Aorta (tissue), 5 donors: Measurements from ENCODE around the gene SGK1. TPM values are rescaled to one million over a fixed set of nuclear protein-coding genes. Genes with fewer than 3 reads are reported as not detected.

Source experiments
- ATAC-seq: fragments of 200-7000 bp; cut with Tn5 transposase; one replicate; pipeline ENCODE4 v1.9.1; 2022; ENCODE audit warnings: moderate library complexity; ENCODE audit not compliant: low FRiP score
- DNase-seq, 2 donors: peaks; one replicate each; pipeline ENCODE4 v3.0.0-alpha.2; 2020
- H3K27ac ChIP-seq, 2 donors: one replicate each; pipeline ENCODE4 v1.5.1; 2013; ENCODE audit warnings: low read length in 2 of 2, mild to moderate bottlenecking in 2 of 2, moderate library complexity in 2 of 2, control low read depth in 1 of 2, inconsistent platforms in 1 of 2, low read depth in 1 of 2
- H3K27me3 ChIP-seq, 2 donors: one replicate each; pipeline ENCODE4 v1.6.1; 2013; ENCODE audit warnings: control low read depth in 1 of 2, low read length in 1 of 2, mild to moderate bottlenecking in 1 of 2, moderate library complexity in 1 of 2; ENCODE audit not compliant: insufficient read depth in 2 of 2, control insufficient read depth in 1 of 2
- H3K36me3 ChIP-seq, 2 donors: one replicate each; pipeline ENCODE4 v1.6.1; 2013; ENCODE audit warnings: control low read depth in 1 of 2, low read length in 1 of 2, mild to moderate bottlenecking in 1 of 2; ENCODE audit not compliant: insufficient read depth in 2 of 2, control insufficient read depth in 1 of 2
- H3K4me1 ChIP-seq, 2 donors: one replicate each; pipeline ENCODE4 v1.6.1; 2013; ENCODE audit warnings: low read length in 2 of 2, control low read depth in 1 of 2, mild to moderate bottlenecking in 1 of 2, moderate library complexity in 1 of 2; ENCODE audit not compliant: insufficient read depth in 2 of 2, control insufficient read depth in 1 of 2
- H3K4me3 ChIP-seq, 2 donors: one replicate each; pipeline ENCODE4 v1.5.1; 2013; ENCODE audit warnings: low read length in 2 of 2, control low read depth in 1 of 2, mild to moderate bottlenecking in 1 of 2
- H3K9me3 ChIP-seq: one replicate; pipeline ENCODE4 v1.6.1; 2013; ENCODE audit warnings: mild to moderate bottlenecking, low read length; ENCODE audit not compliant: control insufficient read depth
- WGBS, 2 donors: extraction: QIAGEN DNeasy Blood & Tissue Kit; methylation state at CpG; one replicate each; pipeline ENCODE4 v1.1.7; 2013; 5-methylcytosine and 5-hydroxymethylcytosine counted together
- intact Hi-C, 2 donors: fragments of 100-400 bp; cut with DNase I; formaldehyde crosslinking; loops; one replicate each; pipeline versions ENCODE4 v1.14.2 to v1.15.0; 2022
- polyA plus RNA-seq, 2 donors: library from polyadenylated mRNA; stranded (reverse); fragments of 200-250 nt; gene quantifications; one replicate each; pipeline ENCODE4 v1.2.3, GENCODE V29; 2013
- total RNA-seq, 2 donors: library from RNA; stranded (reverse); fragmentation: NEBNext Ultra II Directional; extraction: Animal tissue kit (Norgen Biotek cat#: 25700); gene quantifications; one replicate each; pipeline ENCODE4 v1.2.1, GENCODE V29; 2021
- donor health status: healthy with polysubstance abuse.
- donor health status: Bipolar disorder and iron deficiency.
- donor health status: DM: no; HTN: no; CAD: no.
- donor health status: DM: no; HTN: no; CAD: no.
- donor health status: DM: yes; HTN: yes; CAD: no.

The SGK1 gene
- total and polyA plus RNA-seq, 4 donors = 11.3 to 150 (median 106) TPM

- DNase-seq = no peak
- no peak overlapping the region for H3K4me3 ChIP-seq
- no peaks in the 10 kb centered on the region for H3K9me3 ChIP-seq
- H3K36me3 ChIP-seq = no peaks in the 10 kb centered on the region
- 78 to 82% methylated on average over 7 of the region's 7 CpGs for WGBS, 2 donors
- H3K4me1 ChIP-seq = no peaks in the 10 kb centered on the region
- no peak overlapping the region for H3K27ac ChIP-seq
- no peak for ATAC-seq
- intact Hi-C loops = no loop called here
- no peaks in the 10 kb centered on the region for H3K27me3 ChIP-seq
Observed at GRCh38 chr6:134351615-134352474, 33.9 kb upstream of the SGK1 start.

DNA sequence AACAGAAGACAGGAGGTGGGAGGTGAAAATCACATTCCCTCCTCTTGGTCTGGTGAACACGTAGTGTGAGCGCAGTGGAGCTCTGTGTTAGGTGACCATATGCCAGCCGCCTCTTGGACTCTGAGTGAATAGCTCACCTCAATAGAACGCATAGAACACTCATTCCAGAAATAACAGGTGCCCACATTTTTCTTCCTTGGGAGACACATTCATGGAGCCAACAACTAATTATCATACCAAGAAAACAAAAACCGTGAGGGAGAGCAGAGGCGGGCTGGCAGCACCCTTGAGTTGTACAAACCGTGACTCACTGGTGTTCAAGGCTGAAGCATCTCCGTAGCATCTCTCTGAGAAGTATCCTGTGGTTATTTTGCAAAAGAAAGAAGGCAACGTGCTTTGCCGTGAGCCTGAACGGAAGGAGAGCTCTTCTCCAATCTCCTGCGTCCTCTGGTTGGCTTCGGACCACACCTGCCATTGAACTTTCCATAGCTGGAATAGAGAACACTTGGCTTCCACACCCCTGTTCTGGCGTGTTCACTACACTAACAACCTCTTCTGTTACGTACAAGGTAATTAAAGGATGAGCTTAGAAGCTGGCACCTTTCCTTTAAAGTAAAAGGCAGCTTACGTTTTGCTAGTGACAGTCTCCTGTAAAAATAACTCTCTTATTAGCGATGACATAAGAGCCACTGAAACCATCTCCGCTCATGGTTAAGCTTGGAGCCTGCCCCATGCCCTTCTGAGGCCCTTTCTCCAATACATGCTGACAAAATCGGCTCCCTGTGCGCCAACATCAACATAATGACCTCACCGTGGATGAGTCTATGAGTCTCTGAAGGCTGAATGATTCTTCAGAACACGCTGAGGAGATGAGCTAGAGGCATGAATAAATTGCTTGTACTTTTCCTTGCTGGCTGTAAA, 30.2 kb upstream of the SGK1 start:
- no peak overlapping the region for H3K27ac ChIP-seq

DNA sequence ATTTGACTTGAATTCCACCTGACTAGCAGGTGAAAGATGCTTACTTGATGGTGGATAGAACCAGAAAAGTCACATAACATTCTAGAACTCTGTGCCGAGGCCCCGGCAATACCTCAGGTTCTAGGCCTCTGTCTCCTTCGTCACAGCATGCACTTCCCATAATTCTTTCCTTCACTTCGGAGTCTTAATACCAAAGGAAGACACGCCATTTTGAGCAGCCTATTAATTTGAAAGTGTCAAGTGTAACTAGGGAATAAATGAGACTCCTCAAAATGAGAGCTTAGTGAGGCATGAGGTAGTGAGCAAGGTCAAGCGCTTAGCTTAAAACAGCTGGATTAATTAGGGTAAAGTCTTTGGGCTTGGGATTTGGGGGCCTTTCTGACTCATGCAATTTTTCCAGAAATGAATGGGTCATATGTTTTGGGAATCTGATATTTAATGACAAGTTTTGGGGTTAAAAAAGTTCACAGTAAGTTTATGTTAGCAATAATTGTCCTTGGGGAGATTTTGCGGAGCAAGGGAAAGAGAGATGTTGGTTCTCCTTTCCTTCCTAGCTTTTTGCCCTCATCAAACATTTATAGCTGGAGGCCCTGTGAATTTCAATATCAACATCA, 29.1 kb upstream of the SGK1 start:
- no peaks in the 10 kb centered on the region for H3K36me3 ChIP-seq
- H3K4me1 ChIP-seq = no peaks in the 10 kb centered on the region
- H3K9me3 ChIP-seq = no peaks in the 10 kb centered on the region
- no peaks in the 10 kb centered on the region for H3K27me3 ChIP-seq
- intact Hi-C loops = no loop called here
- H3K27ac ChIP-seq = no peak overlapping the region
- no peak overlapping the region for H3K4me3 ChIP-seq
- ATAC-seq (no peak), DNase-seq (no peak)
- 92 to 95% methylated on average over 7 of the region's 7 CpGs for WGBS, 2 donors

More for the DNA sequence above, 30.2 kb upstream of the SGK1 start:
- H3K9me3 ChIP-seq = no peaks in the 10 kb centered on the region
- peak; percentile 59 to 81 for DNase-seq
- H3K36me3 ChIP-seq = no peaks in the 10 kb centered on the region
- peak; percentile 80 for ATAC-seq
- no peaks in the 10 kb centered on the region for H3K27me3 ChIP-seq
- no peaks in the 10 kb centered on the region for H3K4me1 ChIP-seq
- intact Hi-C loops = no loop called here
- 87 to 89% methylated on average over 22 of the region's 22 CpGs for WGBS, 2 donors
- no peak overlapping the region for H3K4me3 ChIP-seq

DNA sequence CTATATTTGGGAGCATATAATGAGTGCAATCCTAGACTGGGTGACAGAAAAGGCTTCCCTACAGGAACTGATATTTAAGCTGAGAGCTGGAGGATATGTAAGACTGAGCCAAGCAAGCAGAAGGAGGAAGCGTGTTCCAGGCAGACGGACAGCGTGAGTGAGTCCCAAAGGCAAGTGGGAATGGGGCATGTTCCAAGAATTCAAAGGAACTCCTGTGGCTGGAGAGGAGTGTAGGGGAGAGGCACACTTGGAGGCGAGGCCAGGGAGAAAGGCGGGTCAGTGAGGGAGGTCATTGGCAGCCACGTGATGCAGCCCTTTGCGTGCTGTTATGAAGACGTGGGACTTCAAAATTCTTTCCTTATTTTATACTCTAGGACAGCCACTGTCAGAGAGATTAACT, 27.9 kb upstream of the SGK1 start:
- Histone ChIP-seq H3K36me3 (no peaks in the 10 kb centered on the region), H3K4me3 (no peak overlapping the region), H3K9me3 (no peaks in the 10 kb centered on the region), H3K27me3 (no peaks in the 10 kb centered on the region), H3K4me1 (no peaks in the 10 kb centered on the region), H3K27ac (no peak overlapping the region)
- peak in 1 of 2 donors; percentile 55 for DNase-seq
- 82% methylated on average over 8 of the region's 8 CpGs for WGBS, 2 donors
- peak; percentile 34 for ATAC-seq
- intact Hi-C loops = no loop called here

DNA sequence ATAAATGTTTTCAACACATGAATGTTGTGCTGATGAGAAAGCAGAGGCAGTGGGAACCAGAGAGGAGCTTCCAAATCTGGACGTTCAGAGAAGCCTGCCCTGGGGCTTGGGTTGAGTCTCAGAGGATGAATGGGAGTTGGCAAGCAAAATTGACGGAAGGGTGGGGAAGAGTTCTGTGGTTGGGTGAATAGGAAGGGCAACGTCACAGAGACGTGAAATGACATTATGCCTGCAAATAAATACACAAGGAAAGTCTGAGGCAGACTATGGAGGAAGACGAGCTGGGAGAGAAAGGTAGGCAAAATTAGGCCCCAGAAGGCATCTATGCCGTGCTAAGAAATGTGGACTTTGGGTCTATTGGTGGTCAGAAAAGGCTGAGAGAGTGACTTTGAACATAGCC, 25.2 kb upstream of the SGK1 start:
- WGBS, 2 donors = 82 to 84% methylated on average over 6 of the region's 6 CpGs
- H3K4me3 ChIP-seq = no peak overlapping the region
- no peaks in the 10 kb centered on the region for H3K36me3 ChIP-seq
- H3K27me3 ChIP-seq = no peaks in the 10 kb centered on the region
- ATAC-seq = no peak
- H3K9me3 ChIP-seq = no peaks in the 10 kb centered on the region
- no peak overlapping the region for H3K27ac ChIP-seq
- no peak for DNase-seq
- H3K4me1 ChIP-seq = no peaks in the 10 kb centered on the region
- intact Hi-C loops = no loop called here

- WGBS, 2 donors = 83 to 84% methylated on average over 10 of the region's 10 CpGs
- DNase-seq = peak in 1 of 2 donors; percentile 77
- intact Hi-C loops = no loop called here
Observed at GRCh38 chr6:134341999-134342567, 24.2 kb upstream of the SGK1 start.

DNA sequence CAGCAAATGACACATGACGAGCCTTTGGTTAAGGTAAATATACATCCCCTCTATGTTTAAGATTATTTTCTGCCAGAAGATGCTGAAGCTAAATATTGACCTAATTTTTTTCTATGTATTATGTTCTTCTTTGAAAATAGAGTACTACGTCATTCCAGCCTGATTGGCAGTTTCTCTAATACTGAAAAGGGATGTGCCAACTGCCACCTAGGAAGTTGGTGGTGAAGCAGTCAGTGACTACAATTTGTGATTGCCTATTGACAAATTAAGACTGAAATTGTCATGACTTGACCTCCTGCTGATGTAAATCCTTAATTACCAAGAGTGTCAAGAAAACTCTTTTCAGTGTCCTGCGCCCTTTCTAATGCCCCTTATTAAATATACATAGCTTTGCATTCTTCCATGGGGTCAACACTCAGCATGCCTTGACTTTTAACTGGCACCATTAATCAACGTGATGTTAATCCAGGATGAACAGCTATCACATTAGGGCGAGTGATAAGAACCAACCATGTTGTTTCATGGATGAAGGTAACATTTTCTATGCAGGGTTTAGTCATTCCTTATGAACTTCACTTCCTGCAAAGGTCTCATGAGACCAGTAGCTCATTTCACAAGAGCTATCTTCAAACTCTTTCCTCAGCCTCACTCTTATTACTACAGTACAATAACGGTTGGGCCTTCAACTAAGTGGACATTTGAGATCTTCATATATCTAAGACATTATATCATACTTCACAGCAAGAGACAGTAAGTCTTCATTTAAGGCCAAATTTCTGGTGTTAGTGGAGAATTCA, 22.5 kb upstream of the SGK1 start:
- H3K4me3 ChIP-seq = no peak overlapping the region
- intact Hi-C loops = no loop called here
- H3K27me3 ChIP-seq = no peaks in the 10 kb centered on the region
- WGBS, 2 donors = 90% methylated on average over 6 of the region's 6 CpGs
- H3K27ac ChIP-seq = no peak overlapping the region
- H3K9me3 ChIP-seq = no peaks in the 10 kb centered on the region
- no peaks in the 10 kb centered on the region for H3K36me3 ChIP-seq
- ATAC-seq (no peak), DNase-seq (no peak)
- H3K4me1 ChIP-seq = no peaks in the 10 kb centered on the region

More at GRCh38 chr6:134341999-134342567, 24.2 kb upstream of the SGK1 start:
- no peaks in the 10 kb centered on the region for H3K9me3 ChIP-seq
- ATAC-seq = peak; percentile 47
- no peaks in the 10 kb centered on the region for H3K27me3 ChIP-seq
- H3K4me1 ChIP-seq = no peaks in the 10 kb centered on the region
- H3K4me3 ChIP-seq = no peak overlapping the region
- no peaks in the 10 kb centered on the region for H3K36me3 ChIP-seq
- H3K27ac ChIP-seq = no peak overlapping the region

DNA sequence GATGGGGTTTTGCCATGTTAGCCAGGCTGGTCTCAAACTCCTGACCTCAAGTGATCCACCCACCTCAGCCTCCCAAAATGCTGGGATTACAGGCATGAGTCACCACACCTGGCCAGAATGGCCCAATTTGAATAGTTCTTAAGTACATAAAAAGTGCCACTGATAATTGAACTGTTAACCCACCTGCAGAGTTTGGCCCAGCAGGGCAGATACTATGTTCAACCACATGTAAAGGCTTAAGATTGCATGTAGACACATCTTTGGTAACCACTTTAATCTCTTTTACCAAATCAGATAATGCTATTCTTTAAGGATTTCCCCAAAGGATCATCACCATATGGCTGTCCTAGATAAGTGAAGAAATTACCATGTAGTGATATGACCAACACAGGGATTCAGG, 21.3 kb upstream of the SGK1 start:
- H3K27me3 ChIP-seq = no peaks in the 10 kb centered on the region
- no peaks in the 10 kb centered on the region for H3K9me3 ChIP-seq
- intact Hi-C loops = no loop called here
- H3K4me3 ChIP-seq = no peak overlapping the region
- H3K36me3 ChIP-seq = no peaks in the 10 kb centered on the region
- DNase-seq = no peak
- no peak for ATAC-seq
- no peak overlapping the region for H3K27ac ChIP-seq
- no peaks in the 10 kb centered on the region for H3K4me1 ChIP-seq
